Activated CD8-positive, alpha-beta memory T cell treated with anti-CD3 and anti-CD28 coated beads, Interleukin-2, amount 50 U/mL, for 1 hour (primary cell): ENCODE measurements around the gene UTP20.

Experiments
- DNase-seq: peaks from one replicate; pipeline ENCODE4 v3.0.0-alpha.2; 2020; ENCODE audit errors: extremely low read depth

Gene UTP20

DNA sequence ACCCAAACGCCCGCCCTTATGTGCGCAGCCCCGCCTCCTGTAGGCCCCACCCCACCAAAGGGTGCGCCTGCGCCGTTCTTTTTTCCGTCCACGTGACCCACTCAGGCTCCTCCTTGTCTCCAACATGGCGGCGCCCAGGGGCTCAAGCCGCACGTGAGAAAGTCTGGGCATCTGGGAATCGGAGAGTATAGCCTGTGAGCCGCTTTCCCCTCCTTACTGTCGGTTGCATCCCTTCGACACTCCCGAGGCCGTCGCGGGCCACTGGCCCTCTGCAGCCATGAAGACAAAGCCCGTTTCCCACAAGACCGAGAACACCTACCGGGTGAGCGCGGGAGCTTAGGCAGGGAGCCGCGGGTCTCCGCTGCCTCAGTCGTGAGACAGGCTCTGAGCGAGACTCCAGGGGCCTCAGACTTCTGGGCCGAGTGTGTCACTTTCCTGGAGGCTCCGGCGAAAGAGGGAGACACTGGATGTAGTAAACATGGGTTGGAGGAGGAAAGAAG, at the start of gene UTP20:
TSS of gene UTP20 (plus strand) at position 100 of the 500 bp plus-strand sequence. CDS start at position 278, 178 bp downstream.
- peak; percentile 81 for DNase-seq

DNA sequence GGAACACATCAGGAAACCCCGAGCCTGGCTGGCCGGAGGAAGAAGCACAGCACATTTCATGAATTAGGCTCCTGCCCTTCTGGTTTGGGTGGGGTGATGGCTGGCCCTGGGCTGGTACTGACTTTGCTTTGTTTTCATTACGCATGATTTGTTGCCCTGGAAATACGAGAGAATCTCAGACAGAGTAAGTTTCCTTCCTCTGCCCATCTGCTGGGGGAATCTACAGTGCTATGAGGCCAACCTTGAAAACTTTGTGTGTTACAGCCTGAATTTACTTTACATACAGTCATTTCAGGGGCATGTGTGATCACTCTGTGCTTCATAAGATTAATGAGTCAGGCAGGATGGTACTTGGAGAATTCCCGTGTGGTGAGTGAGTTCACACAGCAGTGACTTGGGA, 49.4 kb upstream of the UTP20 start:
- no peak for DNase-seq

DNA sequence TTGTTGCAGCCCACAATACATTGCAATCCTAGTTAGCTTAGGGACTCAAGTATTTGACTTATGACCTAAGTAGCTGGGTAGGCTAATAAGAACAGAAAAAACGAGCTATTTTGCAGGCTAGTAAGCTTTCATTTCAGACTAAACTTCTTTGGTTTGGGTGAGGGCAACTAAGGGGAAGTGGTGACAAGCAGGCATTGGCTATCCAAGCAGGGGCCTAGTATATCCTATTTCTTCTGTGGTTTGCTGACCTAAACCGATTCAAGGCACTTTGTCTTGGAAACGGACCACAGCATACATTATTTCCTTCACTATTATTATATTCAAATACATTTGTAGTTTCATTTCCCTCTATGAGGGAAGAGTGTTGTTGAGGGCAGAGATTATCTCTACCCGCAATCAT, 48.3 kb upstream of the UTP20 start:
- no peak for DNase-seq

DNA sequence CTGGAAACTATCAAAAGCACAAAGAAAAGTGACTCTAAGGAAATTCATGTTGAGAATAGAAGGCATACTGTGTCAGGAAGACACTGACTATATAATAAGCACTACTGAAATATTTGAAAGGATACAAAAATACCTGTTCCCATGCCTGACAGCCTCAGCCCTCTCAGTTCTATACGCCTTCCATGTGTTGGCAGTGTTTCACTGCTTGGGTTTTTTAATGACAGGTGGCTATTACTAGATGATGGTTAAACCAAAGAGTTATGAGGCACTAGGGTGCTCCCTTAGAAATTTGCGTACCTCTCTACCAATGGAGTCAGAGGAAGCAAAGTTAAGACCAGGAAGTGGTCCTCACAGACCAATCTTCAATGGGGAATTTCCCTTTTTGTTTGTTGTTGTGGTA, 44.2 kb upstream of the UTP20 start:
- DNase-seq = no peak

DNA sequence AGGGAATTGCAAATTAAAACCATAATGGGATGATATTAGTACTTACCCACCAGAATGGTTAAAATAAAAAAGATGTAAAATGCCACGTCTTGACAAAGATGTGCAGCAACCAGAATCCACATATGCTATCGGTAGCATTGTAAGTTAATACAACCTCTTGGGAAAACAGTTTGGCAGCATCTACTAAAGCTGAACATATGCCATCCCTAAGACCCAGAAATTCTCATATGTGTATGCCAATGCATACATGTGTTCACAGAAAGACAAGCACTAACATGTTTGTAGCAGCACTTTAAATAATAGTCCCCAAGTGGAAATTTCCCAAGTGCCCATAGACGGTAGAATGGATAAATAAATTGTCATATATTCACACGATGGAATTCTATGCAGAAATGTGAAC, 41.6 kb upstream of the UTP20 start:
- no peak for DNase-seq

DNA sequence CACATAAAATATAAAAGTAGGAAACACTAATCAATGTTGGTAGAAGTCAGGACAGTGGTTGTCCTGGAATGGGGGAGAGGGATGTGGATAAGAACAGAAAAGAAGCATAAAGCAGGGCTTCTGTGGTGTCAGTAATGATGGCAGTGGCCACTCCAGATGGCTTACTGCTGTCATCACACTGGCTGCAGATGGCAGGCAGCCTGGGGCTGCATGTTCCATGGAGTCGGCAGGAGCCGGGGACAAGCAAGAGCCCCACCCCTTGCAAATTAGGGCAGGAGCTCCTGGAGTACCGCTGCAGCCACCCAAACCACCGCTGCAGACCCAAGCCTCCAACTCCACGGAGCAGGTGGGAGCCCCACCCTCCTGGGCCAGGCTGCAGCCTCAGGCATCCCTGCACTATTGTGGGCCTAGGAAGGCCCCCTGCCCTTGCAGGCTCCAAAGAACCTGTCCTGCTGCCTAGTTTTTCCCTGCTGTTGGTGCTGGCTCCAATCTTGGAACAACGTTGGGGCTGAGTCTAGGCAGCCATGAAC, 41.0 kb upstream of the UTP20 start:
- no peak for DNase-seq

DNA sequence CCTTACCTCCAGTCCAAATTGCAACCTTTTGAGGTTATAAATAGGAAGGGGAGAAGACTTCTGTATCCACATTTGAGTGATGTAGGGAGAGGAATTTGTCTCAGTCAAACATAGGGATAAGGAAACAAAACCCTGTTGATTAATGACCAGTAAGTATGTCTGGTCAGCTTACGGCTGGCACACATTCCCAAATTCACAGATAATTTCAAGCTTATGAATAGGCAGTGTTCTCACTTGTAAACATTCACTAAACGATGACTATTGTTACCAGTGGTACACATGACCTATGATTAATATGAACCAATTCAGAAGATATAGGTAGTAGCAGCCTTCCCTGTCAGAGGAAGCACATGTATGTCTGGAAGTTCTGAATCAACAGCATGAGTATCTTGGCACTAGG, 36.8 kb upstream of the UTP20 start:
- no peak for DNase-seq

DNA sequence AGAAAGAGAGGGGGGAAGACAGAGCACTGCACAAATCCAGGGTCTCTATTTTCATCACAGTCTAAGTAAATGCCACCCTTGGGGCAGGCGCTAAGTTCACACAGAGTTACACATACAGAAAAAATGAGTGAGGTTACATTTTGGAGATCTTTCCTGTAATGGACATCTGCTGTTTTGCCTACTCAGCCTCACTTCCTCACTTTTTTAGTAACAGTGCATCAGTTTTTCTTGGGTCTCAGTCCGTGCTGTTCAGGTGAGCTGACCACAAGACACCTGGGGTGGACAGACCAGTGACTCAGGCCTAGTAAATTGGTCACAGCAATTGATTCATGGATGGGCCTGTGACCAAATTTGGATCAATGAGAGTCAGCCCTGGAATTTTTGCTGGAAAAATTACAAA, 36.3 kb upstream of the UTP20 start:
- no peak for DNase-seq

DNA sequence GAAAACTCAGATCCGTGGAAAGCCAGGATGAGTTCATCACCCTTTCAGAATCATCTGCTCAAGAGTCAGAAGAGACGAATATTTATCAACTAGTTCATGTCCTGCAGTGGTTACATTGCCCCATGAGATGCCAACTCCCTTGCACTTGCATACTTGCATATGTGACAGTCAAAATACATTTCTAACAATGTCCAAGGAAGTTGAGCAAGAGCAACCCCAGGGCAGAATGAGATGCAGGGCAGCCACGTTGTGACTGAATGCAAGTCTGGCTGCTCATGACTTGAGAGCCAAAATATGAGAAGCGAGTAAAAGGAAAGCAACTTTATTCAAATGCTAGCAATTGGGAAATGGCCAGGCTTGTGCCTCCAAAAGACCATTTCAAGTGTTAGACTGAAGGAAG, 23.6 kb upstream of the UTP20 start:
- no peak for DNase-seq

DNA sequence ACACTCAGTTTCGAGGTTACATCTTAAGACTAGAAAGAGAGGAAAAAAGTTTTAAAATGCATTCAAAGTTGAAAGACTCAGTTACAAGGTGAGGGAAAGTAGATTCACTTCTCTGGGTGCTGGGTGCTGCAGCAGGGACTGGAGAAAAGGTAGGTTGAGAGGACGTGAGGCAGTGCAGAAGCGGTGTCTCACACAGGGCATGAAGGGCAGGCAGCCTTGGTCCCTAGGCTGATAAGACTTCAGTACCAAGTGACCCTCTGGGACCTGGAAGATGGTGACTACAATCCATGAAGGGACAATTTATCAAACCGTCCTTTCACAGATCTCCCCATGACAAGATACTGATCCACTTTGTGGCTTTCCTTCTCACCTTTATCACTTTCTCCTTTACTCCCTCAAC, 22.5 kb upstream of the UTP20 start:
- no peak for DNase-seq

DNA sequence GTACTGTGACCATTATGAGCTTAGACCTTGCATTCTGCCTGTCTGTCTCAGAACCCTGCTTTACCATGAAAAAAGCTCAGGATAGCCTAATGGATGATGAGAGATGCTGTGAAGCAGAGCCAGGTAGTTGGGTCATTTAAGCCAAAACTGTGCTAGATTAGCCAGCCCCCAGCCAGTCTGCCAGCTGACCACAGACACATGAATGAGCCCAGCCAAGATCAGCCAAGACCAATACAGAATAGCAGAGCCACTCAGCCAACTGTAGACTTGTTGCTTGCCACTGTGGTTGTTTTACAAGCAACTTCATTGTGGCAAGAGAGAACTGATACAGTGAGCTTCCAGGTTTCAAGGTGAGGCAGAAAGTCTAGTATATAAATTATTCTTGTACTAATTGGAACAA, 12.8 kb upstream of the UTP20 start:
- DNase-seq = no peak

DNA sequence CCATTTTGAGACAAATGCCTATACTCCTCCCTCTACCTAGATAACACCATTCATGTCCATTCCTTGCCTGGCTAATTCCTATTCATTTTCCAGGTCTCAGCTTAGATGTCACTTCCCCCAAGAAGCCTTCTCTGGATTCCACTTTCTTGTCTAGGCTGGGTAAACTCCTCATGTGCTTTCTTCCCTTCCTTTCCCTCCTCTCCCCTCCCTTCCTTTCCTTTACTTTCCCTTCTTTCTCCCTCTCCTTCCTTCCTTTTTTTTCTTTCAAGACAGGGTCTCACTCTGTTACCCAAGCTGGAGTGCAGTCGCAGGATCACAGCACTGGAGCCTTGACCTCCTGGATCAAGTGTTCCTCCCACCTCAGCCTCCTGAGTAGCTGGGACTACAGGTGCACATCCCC, 3.5 kb upstream of the UTP20 start:
- no peak for DNase-seq

DNA sequence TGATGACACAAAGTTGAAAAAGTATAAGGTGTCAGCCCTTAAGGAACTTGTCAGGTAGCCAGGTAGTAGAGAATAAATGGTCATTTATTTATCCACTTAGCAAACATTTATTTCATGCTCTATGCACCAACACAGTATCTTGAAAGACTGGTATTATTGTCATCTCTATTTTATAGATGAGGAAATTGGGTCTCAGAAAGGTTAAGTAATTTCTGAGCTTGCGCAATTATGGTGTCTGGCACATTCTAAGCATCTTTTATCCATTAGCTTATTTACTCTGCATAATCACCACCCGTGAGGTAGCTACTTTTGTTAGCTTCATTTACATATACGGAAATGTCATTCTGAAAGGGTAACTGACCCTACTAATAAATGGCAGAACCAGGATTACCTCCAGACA, 2.5 kb upstream of the UTP20 start:
- no peak for DNase-seq

DNA sequence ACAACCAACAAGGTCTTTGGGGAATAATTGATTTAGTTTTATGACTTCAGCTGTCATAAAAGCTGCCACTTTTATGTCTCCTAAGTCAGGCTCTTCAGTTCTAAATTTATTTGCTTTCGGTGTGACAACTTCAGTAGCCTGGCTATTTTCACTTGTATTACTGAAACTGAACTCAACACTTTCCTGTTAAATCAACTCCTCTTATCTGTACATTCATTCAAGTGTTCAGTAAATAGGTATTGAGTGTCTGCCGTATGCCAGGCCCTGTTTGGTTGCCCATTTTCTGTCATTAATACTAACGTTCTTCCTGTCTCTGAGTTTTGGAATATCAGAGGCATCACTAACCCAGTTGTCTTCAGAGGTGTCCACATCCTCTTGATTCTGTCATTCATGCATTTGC, 7.5 kb downstream of the UTP20 start:
- DNase-seq = no peak

DNA sequence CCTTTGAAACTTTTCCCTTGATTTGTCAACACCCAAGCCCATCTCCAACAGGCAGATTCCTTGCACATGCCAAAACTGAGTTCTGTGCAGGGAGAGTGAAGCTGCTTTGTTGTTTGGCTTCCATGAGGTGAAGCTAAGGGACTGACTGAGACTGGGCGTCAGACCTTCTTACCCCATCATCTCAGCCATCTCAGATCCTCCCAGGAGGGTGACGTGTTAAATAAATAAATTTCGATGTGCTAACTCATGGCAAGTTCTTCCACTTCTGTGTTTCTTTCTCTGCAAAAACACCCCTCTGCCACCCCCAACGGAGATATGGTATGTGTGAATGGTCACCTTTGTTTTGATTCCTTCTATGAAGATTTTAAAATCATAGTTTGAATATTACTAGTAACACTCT, 17.8 kb downstream of the UTP20 start:
- no peak for DNase-seq

DNA sequence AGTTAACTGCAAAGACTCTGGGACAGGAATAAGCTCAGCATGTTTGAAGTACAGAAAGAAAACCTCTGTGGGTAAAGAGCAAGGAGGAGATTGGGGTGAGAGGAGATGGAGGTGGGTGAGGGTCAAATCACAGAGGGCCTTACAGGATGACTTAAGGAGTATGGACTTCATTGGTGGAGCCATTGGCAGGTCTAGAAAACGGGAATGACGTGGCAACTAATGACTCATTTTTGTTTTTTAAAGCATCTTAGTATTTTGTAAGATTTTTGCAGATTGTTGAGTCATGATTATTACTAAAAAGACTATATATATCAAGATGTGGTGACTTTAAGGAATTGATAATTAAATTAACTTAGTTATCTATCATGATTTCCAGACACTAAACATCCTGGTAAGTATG, 18.5 kb downstream of the UTP20 start:
- no peak for DNase-seq

DNA sequence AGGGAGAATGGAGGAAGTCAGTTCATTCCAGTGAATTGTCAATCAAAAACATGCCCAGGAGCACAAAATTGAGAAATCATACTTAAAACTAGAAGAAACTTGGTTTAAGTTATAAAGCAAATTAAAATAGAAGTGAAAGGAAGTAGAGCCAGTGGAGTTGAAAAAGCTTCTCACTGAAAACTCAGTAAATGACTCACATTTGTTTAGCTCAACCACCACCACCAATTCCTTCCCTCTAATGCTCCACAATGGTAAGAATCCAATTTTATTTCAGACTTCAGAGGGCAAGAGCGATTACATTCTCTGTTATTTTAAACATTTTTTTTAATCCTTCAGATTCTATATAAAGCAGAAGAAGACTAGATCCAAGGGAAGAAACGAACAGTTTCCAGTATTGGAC, 19.4 kb downstream of the UTP20 start:
- DNase-seq = no peak

DNA sequence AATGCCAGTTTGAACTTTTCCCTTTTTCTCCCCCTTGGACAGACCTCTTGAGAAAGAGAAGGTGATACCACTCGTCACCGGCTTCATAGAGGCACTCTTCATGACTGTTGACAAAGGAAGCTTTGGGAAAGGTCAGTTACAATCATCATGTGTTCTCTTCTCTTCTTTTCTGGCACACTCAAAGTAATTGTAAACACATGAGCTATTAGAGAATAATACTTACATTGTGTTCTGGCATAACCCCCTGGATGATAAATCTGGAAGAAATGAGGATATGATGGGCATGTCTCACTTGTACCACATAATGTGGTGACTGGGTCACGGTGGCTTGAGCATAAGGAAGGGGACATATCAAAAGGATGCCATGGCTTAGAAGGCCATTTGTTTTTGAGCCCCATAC, 20.0 kb downstream of the UTP20 start:
- no peak for DNase-seq

DNA sequence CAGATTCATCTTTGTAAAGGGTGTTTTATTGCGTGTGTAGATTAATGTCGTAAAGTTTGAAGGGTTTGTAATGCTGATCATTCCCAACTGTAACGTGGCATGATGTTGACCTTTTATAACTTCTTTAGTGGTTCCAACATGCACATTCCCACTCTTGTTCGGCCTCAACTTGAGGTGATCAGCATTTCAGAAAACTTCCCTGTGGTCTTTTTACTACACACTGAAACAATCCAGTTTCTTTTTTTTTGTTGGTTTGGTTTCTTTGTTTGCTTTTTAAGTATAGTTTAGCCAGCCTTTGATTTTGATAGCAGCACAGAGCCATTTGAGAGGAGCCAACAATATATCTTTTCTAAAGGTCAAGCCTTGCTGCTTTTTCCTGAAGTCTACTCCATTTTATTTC, 22.8 kb downstream of the UTP20 start:
- DNase-seq = no peak

DNA sequence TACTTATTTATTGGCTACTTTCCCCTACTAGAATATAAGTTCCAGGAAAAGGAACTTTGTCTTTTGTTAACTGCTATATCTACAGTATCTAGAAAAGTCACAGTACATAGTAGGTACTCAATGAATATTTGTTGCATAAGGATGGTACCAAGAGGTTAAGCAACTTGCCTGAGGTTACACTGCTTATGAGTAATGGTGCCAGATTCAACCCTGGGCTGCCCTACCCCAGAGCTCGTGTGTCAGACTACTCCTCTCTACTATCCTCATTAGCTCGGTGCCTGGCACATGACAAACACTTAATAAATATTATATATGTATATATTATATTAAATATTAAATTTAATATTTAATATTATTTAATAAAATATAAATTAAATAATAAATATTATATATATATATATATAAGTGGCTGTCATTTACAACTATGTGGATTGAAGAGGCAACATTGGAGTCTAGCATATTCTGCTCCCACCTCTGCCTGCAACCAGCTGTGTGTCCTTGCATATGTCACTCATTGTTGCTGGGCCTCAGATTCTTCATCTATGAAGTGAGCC, 25.4 kb downstream of the UTP20 start:
- DNase-seq = no peak

DNA sequence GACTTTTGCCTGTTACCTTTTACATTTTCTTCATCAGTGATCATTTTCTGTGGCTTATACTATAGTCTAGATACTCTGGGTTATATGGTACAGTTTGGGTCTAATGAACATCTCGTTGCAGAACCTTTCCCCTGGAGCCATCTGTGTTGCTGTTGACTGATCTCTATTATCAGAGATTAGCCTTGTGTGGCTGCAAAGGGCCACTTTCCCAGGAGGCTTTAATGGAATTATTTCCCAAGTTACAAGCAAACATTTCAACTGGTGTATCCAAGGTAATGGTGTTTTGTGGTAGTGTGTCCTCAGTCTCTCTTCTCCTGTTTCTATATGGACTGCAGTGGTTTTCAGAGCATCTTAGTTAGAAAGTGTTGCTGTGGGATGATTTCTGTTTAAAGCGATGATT, 25.9 kb downstream of the UTP20 start:
- no peak for DNase-seq

DNA sequence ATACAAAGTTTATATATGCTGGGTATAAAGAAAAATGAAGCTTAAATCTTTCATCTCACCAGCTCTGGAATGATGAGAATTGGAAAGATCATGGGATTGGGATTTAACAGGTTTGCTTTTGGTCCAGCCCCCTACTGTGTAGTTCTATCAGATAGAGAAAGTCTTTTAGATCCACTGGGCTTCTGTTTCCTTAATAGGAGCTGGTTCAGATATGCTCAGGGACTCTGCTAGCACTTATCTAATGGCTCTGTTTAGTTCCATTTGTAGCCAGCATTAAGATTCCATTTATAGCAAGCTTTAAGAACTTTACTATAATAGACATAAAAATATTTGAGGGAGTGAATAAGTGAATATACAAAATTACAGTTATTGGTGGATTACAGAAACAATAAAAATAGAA, 42.6 kb downstream of the UTP20 start:
- no peak for DNase-seq

DNA sequence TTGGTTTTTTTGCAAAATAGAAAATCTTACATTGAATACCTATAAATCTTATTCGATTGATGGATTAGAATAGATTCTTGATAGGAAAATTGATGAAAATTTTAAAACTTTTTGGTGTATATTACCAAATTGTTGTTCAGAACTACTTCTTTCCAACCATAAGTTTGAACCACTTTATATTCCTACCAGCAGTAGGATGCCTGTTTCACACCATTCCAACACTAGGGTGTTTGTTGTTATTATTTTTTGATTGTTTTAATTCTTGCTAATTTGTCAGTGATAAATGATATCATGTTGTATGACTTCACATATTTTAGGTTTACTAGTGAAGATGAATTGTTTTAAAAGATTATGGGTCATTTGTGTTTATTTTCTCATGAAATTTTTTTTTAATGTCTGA, 43.4 kb downstream of the UTP20 start:
- DNase-seq = no peak

DNA sequence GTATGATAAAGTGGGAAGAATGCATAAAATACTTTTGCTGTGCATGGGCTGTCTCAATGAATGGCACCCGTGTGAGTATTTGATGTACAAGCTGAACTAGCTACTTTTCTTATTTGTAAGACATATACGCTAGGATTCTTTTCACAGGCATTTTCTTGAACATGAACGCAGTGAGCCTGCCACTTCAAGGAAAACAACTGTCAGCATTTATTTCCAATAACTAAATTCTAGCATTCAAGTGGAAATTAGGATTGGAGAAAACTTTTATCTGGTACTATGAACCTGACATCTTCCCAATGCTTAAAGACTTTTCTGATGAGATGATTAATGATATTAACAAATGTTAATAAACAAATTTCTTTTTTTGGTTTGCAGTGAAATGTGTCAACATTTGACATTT, 45.7 kb downstream of the UTP20 start:
- no peak for DNase-seq
